Epithelial cell of proximal tubule (primary cell): ENCODE measurements around the gene H6PD. TPM values are rescaled to one million over a fixed set of nuclear protein-coding genes. Genes with fewer than 3 reads are reported as not detected.

ENCODE experiments used
- DNase-seq: peaks from one replicate; pipeline ENCODE4 v3.0.0-alpha.2; 2011; ENCODE audit warnings: low read depth
- H3K4me3 ChIP-seq: 2 replicates; pipeline ENCODE4 v1.5.1; 2011; ENCODE audit warnings: low read depth, mild to moderate bottlenecking, low read length
- CTCF ChIP-seq: conservative IDR thresholded peaks from 2 replicates; pipeline ENCODE4 v1.5.1; 2012; ENCODE audit warnings: low read depth, mild to moderate bottlenecking, low read length
- total RNA-seq: library from RNA; depleted of rRNA; stranded (reverse); fragments of >200 nt; gene quantifications from 2 replicates; pipeline ENCODE4 v1.2.3, GENCODE V29; 2015

The H6PD gene
- total RNA-seq, 1 donor from 2014 or later: 10.7 TPM

- no peak for TF ChIP-seq CTCF
- H3K4me3 ChIP-seq: no peak overlapping the region
- DNase-seq: no peak
Measured at GRCh38 chr1:9269721-9270120, 35.1 kb downstream of the H6PD start.

- no peak for DNase-seq
- no peak for TF ChIP-seq CTCF
- H3K4me3 ChIP-seq: no peak overlapping the region
Measured at GRCh38 chr1:9270290-9270883, 35.8 kb downstream of the H6PD start.

GRCh38 chr1:9271283-9271682 is 36.7 kb downstream of the H6PD start:
- H3K4me3 ChIP-seq: no peak overlapping the region
- TF ChIP-seq CTCF: no peak
- no peak for DNase-seq

- DNase-seq: no peak
- no peak for TF ChIP-seq CTCF
- H3K4me3 ChIP-seq: no peak overlapping the region
Measured at GRCh38 chr1:9271861-9272595, 37.5 kb downstream of the H6PD start.

- no peak for DNase-seq
- no peak overlapping the region for H3K4me3 ChIP-seq
- TF ChIP-seq CTCF: no peak
Measured at GRCh38 chr1:9273177-9273576, 38.6 kb downstream of the H6PD start.

- DNase-seq: no peak
- no peak overlapping the region for H3K4me3 ChIP-seq
- no peak for TF ChIP-seq CTCF
Measured at GRCh38 chr1:9275161-9275560, 40.6 kb downstream of the H6PD start.

- DNase-seq: no peak
- no peak for TF ChIP-seq CTCF
- H3K4me3 ChIP-seq: no peak overlapping the region
Measured at GRCh38 chr1:9275567-9276034, 41.0 kb downstream of the H6PD start.
